ENCODE results near the gene RAP1GAP2. TPM values are rescaled to one million over a fixed set of nuclear protein-coding genes. Genes with fewer than 3 reads are reported as not detected.

The RAP1GAP2 gene
- total RNA-seq, 2 experiments from 2014 or later, result 1.9 to 2.3 TPM

DNA sequence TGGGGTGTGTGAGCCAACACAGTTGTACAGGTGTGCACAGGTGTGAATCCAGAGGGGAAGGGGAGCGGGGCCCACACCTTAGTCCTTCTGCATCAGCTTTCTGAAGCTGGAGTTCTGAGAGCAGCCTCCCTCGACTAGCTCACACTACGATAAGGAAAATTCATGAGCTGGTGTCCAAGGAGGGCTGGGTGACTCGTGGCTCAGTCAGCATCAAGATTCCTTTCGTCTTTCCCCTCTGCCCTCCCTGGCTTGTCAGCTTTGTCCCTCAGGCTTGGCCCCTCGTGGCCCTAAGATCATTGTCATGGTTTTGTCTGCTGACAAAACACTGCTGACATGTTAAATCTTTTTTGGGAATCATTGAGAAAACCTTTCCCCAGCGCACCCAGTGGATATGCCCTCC is 219.7 kb downstream of the RAP1GAP2 start:
- Mint-ChIP-seq H3K4me1 (ENCODE audit: low read depth) (no peaks in the 10 kb centered on the region), H3K27me3 (no peaks in the 10 kb centered on the region), H3K27ac (no peak overlapping the region), H3K36me3 (peaks cover 17% of the 10 kb centered on the region), H3K9me3 (no peaks in the 10 kb centered on the region), H3K4me3 (no peak overlapping the region)
- DNase-seq, result no peak
- intact Hi-C loops (cut with micrococcal nuclease), result no loop called here
- POLR2A ChIA-PET, result no interaction called here
- CTCF ChIA-PET, result interaction anchor here (0.9 to 1.7 kb wide), 4 partner anchors 166 to 229 kb away, joined by 3 to 6 read pairs (median 4); no protein-coding TSS in a partner anchor

DNA sequence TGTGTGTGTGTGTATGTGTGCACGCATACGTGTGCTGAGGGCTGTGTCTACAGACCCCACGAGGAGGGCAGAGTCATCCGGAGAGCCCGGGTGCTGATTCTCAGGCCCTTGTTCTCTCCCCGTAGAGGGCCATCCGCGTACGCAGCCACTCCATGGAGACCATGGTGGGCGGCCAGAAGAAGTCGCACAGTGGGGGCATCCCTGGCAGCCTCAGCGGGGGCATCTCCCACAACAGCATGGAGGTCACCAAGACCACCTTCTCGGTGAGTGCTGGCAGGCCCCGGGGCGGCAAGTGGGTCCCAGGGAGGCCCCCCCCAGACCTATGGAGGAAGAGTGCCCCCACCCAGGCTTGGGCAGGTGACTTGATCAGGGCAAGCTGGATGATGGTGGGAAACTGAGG is 221.7 kb downstream of the RAP1GAP2 start:
- POLR2A ChIA-PET, result no interaction called here
- H3K9me3 Mint-ChIP-seq, result peaks cover 16% of the 10 kb centered on the region

DNA sequence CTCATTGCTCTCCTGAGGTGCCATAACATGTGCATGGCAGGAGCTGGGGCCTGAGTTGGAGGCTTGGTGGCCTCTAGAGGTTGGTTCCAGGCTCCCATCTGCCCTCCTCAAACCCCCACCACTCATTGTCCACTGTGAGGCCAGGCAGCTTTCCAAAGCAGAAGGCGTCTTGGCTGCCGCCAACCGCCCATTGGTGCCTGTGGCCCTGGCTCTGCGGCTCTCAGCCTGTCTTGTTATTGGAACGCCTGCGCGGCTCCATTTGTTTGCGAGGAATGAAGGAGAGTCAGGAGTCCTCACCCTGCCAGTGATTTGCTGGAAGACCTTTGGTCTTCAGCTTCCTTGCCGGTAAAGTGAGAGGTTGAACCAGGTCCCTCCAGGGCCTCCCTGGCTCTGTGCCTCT is 223.5 kb downstream of the RAP1GAP2 start:
- DNase-seq, result no peak
- intact Hi-C loops (cut with micrococcal nuclease), result no loop called here
- H3K4me3 Mint-ChIP-seq, result no peak overlapping the region
- CTCF ChIA-PET, result interaction anchor here (0.9 to 2.3 kb wide), 2 partner anchors 171 to 663 kb away, joined by 3 to 6 read pairs; no protein-coding TSS in a partner anchor
- H3K4me1 Mint-ChIP-seq (ENCODE audit: low read depth), result no peaks in the 10 kb centered on the region
- no peaks in the 10 kb centered on the region for H3K27me3 Mint-ChIP-seq
- peaks cover 21% of the 10 kb centered on the region for H3K9me3 Mint-ChIP-seq
- H3K27ac Mint-ChIP-seq, result no peak overlapping the region
- POLR2A ChIA-PET, result no interaction called here
- peaks cover 41% of the 10 kb centered on the region for H3K36me3 Mint-ChIP-seq

More for the DNA sequence above, 221.7 kb downstream of the RAP1GAP2 start:
- intact Hi-C loops (cut with micrococcal nuclease), result no loop called here
- no peak overlapping the region for H3K4me3 Mint-ChIP-seq
- H3K27ac Mint-ChIP-seq, result no peak overlapping the region
- no peak for DNase-seq
- no peaks in the 10 kb centered on the region for H3K27me3 Mint-ChIP-seq
- H3K36me3 Mint-ChIP-seq, result peaks cover 34% of the 10 kb centered on the region
- H3K4me1 Mint-ChIP-seq (ENCODE audit: low read depth), result no peaks in the 10 kb centered on the region
- CTCF ChIA-PET, result no interaction called here

DNA sequence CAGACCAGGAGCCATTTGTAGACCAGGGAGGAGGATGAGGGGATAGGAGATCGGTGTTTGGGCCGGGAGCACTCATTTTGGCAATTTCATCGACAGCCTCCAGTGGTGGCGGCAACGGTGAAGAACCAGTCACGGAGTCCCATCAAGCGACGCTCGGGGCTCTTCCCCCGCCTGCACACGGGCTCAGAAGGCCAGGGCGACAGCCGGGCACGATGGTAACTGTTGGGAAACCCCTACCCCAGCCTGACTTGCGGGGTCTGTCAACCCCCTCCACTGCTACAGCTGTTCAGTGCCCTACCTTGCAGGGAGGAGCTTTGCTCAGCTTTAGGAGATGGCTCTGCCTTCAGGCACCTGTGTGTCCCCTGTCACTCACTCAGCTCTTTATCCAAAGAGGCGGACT is 224.1 kb downstream of the RAP1GAP2 start:
- no peaks in the 10 kb centered on the region for H3K4me1 Mint-ChIP-seq (ENCODE audit: low read depth)
- H3K27ac Mint-ChIP-seq, result no peak overlapping the region
- intact Hi-C loops (cut with micrococcal nuclease), result no loop called here
- peaks cover 41% of the 10 kb centered on the region for H3K36me3 Mint-ChIP-seq
- peaks cover 21% of the 10 kb centered on the region for H3K9me3 Mint-ChIP-seq
- no peak overlapping the region for H3K4me3 Mint-ChIP-seq
- H3K27me3 Mint-ChIP-seq, result no peaks in the 10 kb centered on the region
- CTCF ChIA-PET, result interaction anchor here (0.9 to 2.3 kb wide), 2 partner anchors 172 to 662 kb away, joined by 3 to 6 read pairs; no protein-coding TSS in a partner anchor
- DNase-seq, result no peak
- POLR2A ChIA-PET, result no interaction called here

DNA sequence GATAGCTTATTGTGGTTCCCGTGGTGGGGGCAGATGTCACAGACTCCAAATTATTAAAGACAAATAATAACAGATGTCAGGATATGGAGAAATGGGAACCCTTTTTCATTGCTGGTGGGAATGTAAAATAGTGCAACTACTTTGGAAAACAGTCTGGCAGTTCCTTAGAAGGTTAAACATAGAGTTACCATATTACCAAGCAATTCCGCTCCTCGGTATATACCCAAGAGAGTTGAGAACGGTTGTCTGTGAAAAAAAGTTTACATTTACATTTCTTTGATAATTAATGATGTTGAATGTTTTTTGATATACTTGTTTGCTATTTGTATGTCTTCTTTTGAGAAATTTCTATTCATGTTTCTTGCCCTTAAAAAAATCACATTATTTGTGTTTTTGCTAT is 226.0 kb downstream of the RAP1GAP2 start:
- H3K27me3 Mint-ChIP-seq, result no peaks in the 10 kb centered on the region
- POLR2A ChIA-PET, result no interaction called here
- H3K9me3 Mint-ChIP-seq, result peaks cover 21% of the 10 kb centered on the region
- no peak overlapping the region for H3K27ac Mint-ChIP-seq
- CTCF ChIA-PET, result no interaction called here
- intact Hi-C loops (cut with micrococcal nuclease), result no loop called here
- no peaks in the 10 kb centered on the region for H3K4me1 Mint-ChIP-seq (ENCODE audit: low read depth)
- DNase-seq, result no peak
- peaks cover 41% of the 10 kb centered on the region for H3K36me3 Mint-ChIP-seq
- no peak overlapping the region for H3K4me3 Mint-ChIP-seq

DNA sequence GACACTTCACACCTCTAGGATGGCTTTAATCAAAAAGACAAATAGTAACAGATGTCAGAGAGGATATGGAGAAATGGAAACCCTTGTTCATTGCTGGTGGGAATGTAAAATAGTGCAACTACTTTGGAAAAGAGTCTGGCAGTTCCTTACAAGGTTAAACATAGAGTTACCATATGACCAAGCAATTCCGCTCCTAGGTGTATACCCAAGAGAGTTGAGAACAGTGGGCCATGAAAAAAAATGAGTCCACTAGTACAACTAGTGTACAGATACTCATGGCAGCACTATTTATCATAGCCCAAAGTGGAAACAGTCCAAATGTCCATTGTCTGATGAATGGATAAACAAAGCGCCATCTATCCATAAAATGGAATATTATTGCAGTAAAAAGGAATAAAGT is 228.1 kb downstream of the RAP1GAP2 start:
- Mint-ChIP-seq H3K9me3 (peaks cover 21% of the 10 kb centered on the region), H3K27ac (no peak overlapping the region), H3K36me3 (peaks cover 46% of the 10 kb centered on the region), H3K27me3 (no peaks in the 10 kb centered on the region), H3K4me3 (no peak overlapping the region), H3K4me1 (ENCODE audit: low read depth) (no peaks in the 10 kb centered on the region)
- POLR2A ChIA-PET, result no interaction called here
- DNase-seq, result no peak
- intact Hi-C loops (cut with micrococcal nuclease), result no loop called here
- CTCF ChIA-PET, result no interaction called here

DNA sequence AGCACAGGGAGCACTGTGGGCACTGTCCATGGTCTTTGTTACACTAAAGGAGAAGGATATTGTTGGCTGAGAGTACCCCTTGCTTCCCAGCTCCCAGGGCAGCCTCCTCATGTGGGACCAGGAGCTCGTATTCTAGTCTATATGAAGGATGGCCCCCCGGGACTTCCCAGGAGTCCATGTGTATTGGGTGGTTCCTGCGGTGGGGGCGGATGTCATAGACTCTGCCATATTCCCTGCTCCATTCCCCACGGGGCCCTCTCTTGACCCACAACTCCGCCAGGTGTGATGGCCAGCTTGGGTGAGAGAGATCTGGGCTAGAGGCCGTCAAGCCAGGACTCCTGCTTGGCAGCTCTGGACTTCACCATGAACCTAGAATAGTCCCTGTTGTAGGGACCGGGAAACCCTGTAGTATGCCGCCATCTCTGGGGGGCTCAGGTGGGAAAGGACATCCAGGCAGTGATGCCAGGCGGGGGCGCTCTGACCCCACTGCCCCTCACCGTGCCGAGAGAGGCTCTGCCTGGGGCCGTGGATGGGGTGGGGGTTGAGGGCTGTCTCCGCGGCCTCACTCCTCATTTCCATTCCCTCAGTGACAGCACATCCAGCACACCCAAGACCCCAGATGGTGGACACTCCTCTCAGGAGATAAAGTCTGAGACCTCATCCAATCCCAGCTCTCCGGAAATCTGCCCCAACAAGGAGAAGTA is 229.3 kb downstream of the RAP1GAP2 start:
- ChIA-PET POLR2A (no interaction called here), CTCF (no interaction called here)
- Mint-ChIP-seq H3K9me3 (peaks cover 21% of the 10 kb centered on the region), H3K4me1 (ENCODE audit: low read depth) (no peaks in the 10 kb centered on the region), H3K4me3 (no peak overlapping the region), H3K27me3 (no peaks in the 10 kb centered on the region), H3K36me3 (peaks cover 39% of the 10 kb centered on the region), H3K27ac (no peak overlapping the region)
- no peak for DNase-seq
- intact Hi-C loops (cut with micrococcal nuclease), result no loop called here

DNA sequence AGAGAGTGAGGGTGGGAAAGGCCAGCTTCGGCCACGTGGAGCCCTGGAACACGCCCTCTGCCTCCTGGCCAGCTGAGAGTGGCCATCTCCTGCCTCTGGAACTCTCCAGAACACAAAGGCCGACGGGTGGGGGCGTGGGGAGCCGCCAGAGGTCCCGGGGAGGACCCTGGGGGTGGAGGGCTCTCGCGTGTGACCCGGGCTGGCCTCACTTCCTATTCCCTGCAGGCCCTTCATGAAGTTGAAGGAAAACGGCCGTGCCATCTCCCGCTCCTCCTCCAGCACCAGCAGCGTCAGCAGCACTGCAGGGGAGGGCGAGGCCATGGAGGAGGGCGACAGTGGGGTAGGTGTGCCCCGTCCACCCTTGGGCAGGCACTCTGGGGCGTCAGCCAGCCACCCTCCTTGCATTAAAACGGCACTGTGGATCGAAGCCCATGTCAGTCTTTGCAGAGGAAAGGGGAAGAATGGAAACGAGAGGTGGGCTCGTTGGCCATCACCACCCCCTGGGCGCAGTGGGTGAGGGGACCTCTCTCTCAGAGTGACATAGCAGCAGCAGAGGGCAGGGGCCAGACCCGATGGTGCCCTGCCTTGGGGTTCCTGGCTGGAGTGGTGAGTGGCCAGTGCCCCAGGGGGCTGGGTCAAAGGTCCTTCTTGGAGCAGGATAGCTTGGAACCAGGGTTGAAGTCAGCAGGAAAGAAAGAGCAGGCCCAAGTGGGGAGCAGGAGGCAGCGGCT is 230.1 kb downstream of the RAP1GAP2 start:
- intact Hi-C loops (cut with micrococcal nuclease), result no loop called here
- POLR2A ChIA-PET, result no interaction called here
- Mint-ChIP-seq H3K4me1 (ENCODE audit: low read depth) (no peaks in the 10 kb centered on the region), H3K27me3 (no peaks in the 10 kb centered on the region), H3K9me3 (peaks cover 18% of the 10 kb centered on the region), H3K4me3 (no peak overlapping the region), H3K27ac (no peak overlapping the region), H3K36me3 (peaks cover 32% of the 10 kb centered on the region)
- CTCF ChIA-PET, result no interaction called here
- no peak for DNase-seq

DNA sequence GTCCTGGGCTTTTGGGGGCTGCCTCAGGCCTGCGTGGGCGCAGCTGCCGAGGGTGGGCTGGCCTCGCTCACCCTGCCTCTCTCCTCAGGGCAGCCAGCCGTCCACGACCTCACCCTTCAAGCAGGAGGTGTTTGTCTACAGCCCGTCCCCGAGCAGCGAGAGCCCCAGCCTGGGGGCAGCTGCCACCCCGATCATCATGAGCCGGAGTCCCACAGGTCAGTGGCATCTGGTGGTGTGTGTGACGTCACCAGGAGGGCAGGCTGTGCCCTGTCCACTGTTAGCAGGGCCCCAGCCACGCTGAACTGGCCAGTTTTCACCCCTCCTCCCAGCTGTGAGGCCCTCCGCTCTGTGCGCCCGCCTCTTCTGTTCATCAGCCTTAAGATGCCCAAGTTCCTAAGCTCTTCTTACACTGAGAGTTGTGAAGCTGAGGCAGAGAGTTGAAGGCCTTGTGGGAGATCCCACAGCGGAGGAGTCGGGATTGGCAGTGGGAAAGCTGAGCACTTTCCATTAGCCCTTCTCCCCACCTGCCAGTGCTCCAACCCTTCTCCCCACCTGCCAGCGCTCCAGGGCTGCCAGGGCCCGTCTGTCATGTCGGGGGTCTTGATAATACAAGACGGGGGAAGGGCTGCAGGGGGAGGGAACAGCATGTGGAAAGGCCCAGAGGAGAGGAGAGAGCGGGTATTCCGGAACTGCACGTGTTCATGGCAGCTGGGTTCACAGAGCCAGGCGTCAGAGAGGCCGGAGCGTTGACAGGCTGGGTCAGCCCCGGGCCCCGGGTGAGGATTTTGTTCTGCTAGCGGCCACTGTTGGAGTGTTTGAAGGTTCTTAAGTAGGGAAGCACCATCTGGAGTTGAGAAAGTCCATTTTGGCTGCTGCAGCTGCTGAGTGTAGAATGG is 230.9 kb downstream of the RAP1GAP2 start:
- Mint-ChIP-seq H3K4me3 (no peak overlapping the region), H3K9me3 (peaks cover 13% of the 10 kb centered on the region), H3K36me3 (peaks cover 24% of the 10 kb centered on the region), H3K4me1 (ENCODE audit: low read depth) (no peaks in the 10 kb centered on the region), H3K27me3 (no peaks in the 10 kb centered on the region), H3K27ac (no peak overlapping the region)
- DNase-seq, result no peak
- CTCF ChIA-PET, result no interaction called here
- POLR2A ChIA-PET, result no interaction called here
- intact Hi-C loops (cut with micrococcal nuclease), result no loop called here

DNA sequence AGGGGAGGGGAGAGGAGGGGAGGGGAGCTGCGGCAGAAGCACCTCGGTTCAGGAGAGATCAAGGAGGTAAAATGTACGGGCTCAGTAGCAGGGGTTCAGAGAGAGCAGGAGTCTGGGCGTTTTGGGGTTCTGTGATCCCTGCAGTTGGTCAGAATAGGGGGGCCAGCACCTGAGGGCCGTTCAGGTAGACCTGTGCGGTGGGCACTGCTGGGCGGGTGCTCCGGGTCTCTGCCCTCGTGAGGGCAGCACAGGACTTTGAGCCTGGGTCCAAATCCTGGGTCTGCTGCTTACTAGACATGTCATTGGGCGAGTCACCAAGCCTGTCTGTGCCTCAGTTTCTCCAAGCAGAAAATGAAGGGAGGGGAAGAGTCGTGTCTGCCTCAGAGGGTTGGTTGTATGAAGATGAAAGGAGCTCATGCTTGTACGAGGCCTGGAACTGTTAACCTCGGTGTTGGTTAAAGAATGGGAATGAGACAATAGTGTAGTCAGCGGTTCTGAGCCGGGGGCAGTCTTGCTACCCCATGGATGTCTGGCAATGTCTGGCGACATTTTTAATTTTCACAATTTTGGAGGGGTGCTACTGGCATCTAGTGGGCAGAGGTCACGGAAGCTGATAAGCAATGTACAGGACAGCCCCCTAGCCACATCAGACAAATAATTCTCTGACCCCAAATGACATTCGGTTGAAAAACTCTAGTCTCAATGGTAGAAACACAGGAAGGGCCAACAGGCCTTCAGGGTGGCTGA is 231.7 kb downstream of the RAP1GAP2 start:
- POLR2A ChIA-PET, result no interaction called here
- no peak overlapping the region for H3K4me3 Mint-ChIP-seq
- peaks cover 16% of the 10 kb centered on the region for H3K36me3 Mint-ChIP-seq
- no peak overlapping the region for H3K27ac Mint-ChIP-seq
- CTCF ChIA-PET, result interaction anchor here (1.3 kb wide), 1 partner anchor 178 kb away, joined by 3 read pairs; no protein-coding TSS in a partner anchor
- H3K4me1 Mint-ChIP-seq (ENCODE audit: low read depth), result no peaks in the 10 kb centered on the region
- H3K9me3 Mint-ChIP-seq, result peaks cover 4% of the 10 kb centered on the region
- no peak for DNase-seq
- H3K27me3 Mint-ChIP-seq, result no peaks in the 10 kb centered on the region
- intact Hi-C loops (cut with micrococcal nuclease), result no loop called here

DNA sequence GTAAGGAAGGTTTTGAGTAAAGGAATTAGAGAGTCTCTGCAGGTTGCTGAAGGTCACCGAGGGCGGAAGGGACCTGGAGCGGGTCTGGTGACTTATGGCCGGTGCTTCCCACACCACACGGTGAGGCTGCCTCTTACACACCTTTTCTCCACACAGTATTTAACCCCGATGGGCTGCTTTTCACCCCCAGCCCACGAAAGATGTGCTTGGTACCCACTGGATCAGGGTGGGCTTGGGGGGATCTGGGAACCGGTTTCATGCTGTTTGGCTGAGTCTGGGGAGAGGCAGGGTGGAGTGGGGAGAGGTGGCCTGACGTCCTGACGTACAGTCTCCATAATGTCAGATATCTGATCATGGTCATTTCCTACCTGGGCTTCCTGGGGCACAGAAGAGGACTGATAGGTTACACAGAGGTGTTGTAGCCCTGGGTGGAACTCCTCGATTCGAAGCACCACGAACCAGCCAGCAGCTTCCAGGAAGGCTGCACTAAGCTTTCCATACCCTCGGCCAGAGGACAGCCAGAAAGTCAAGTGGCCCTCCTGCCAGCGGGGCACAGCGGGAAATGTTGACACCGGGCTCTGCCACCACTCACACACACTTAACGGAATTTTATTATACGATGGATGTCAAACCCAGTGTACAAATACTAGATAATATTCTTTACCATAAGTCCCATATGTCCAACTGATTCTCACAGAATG is 233.1 kb downstream of the RAP1GAP2 start:
- Mint-ChIP-seq H3K27me3 (no peaks in the 10 kb centered on the region), H3K36me3 (peaks cover 9% of the 10 kb centered on the region), H3K4me1 (ENCODE audit: low read depth) (no peaks in the 10 kb centered on the region), H3K9me3 (no peaks in the 10 kb centered on the region), H3K4me3 (no peak overlapping the region), H3K27ac (no peak overlapping the region)
- CTCF ChIA-PET, result interaction anchor here (0.6 kb wide), 1 partner anchor 200 kb away, joined by 3 read pairs; no protein-coding TSS in a partner anchor
- DNase-seq, result no peak
- POLR2A ChIA-PET, result no interaction called here
- intact Hi-C loops (cut with micrococcal nuclease), result no loop called here
